Esophagus muscularis mucosa (tissue), 4 donors: Measurements from ENCODE around the gene FAM184B. TPM values are rescaled to one million over a fixed set of nuclear protein-coding genes. Genes with fewer than 3 reads are reported as not detected.
A peak's percentile ranks its signal among the peaks of the same experiment; 100 is the strongest.

Source experiments
- DNase-seq: peaks from one replicate; pipeline ENCODE4 v3.0.0-alpha.2; 2017; ENCODE audit errors: extremely low spot score
- H3K27ac ChIP-seq, 4 donors: fragments of 200-600 bp; sonication (generic); replicated peaks in 1 of 4; 1 replicate in 3 of 4; 2 replicates in 1 of 4; pipeline ENCODE4 v1.5.1; 2016 to 2019; ENCODE audit warnings: mild to moderate bottlenecking in 1 of 4
- H3K27me3 ChIP-seq, 4 donors: fragments of 200-600 bp; sonication (generic); one replicate each; pipeline versions ENCODE4 v1.5.1 to v1.6.0; 2016 to 2019
- H3K36me3 ChIP-seq, 4 donors: fragments of 200-600 bp; sonication (generic); one replicate each; pipeline ENCODE4 v1.5.1; 2016 to 2019
- H3K4me1 ChIP-seq, 4 donors: fragments of 200-600 bp; sonication (generic); one replicate each; pipeline ENCODE4 v1.5.1; 2016 to 2019
- H3K4me3 ChIP-seq, 4 donors: fragments of 200-600 bp; sonication (generic); 1 replicate in 2 of 4; 2 replicates in 2 of 4; pipeline ENCODE4 v1.5.1; 2016 to 2019; ENCODE audit warnings: mild to moderate bottlenecking in 4 of 4, moderate library complexity in 1 of 4
- H3K9me3 ChIP-seq, 4 donors: fragments of 200-600 bp; sonication (generic); 1 replicate in 3 of 4; 2 replicates in 1 of 4; pipeline ENCODE4 v1.5.1; 2016 to 2019
- EP300 ChIP-seq: sonication (generic); formaldehyde crosslinking; IDR thresholded peaks from one replicate; pipeline ENCODE4 v1.6.1; 2017; ENCODE audit warnings: antibody characterized with exemption
- POLR2A ChIP-seq: fragments of 450-650 bp; IDR thresholded peaks from one replicate; pipeline ENCODE4 v1.6.1; 2017; ENCODE audit warnings: antibody characterized with exemption, moderate library complexity, mild to moderate bottlenecking, low read depth
- POLR2AphosphoS5 ChIP-seq, 2 donors: sonication (generic); formaldehyde crosslinking; IDR thresholded peaks; one replicate each; pipeline ENCODE4 v1.6.1; 2017; ENCODE audit warnings: antibody characterized with exemption in 2 of 2
- WGBS: methylation state at CpG from one replicate; pipeline ENCODE4 v1.1.5; 2018; 5-methylcytosine and 5-hydroxymethylcytosine counted together
- intact Hi-C: fragments of 100-400 bp; cut with DNase I; formaldehyde crosslinking; loops from one replicate; pipeline ENCODE4 v1.15.1; 2023
- total RNA-seq, 4 donors: library from RNA; depleted of rRNA; stranded (reverse); fragments of >200 nt; gene quantifications; one replicate each; pipeline versions ENCODE4 v1.1.0 to v1.2.1, GENCODE V29; 2016
- TF ChIP-seq, protein P1 (sequence below), 3 experiments: fragments of 200-600 bp in 2 of 3; fragments of 450-650 bp in 1 of 3; sonication (generic) in 2 of 3; IDR thresholded peaks; one replicate each; pipeline ENCODE4 v1.5.1; 2017 to 2019; ENCODE audit warnings: antibody characterized with exemption in 3 of 3, mild to moderate bottlenecking in 2 of 3, moderate library complexity in 1 of 3

FAM184B gene
- total RNA-seq, 4 donors from 2014 or later, result not detected

DNA sequence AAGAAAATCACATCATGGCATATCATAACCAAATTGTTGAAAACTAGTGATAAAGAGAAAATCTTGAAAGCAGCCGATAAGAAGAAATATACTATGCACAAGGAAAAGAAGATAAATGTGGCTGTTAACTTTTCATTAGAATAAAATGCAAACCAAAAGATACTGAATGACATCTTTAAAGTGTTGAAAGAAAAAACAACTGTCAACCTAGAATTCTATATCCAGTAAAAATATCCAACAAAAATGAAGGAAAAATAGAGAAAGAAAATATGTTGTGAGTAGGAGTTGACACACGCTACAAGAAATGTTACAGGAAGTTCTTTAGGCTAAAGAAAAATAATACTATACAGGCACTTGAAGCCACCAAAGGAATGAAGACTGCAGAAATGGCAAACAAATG is 82.0 kb downstream of the FAM184B start:
- 82% methylated on average over 2 of the region's 2 CpGs for WGBS
- Histone ChIP-seq H3K36me3 (no peaks in the 10 kb centered on the region), H3K27me3 (no peaks in the 10 kb centered on the region), H3K4me3 (no peak overlapping the region), H3K9me3 (peaks cover 0 to 14% (median 3%) of the 10 kb centered on the region in 4 donors), H3K27ac (no peak overlapping the region), H3K4me1 (no peaks in the 10 kb centered on the region)
- DNase-seq, result no peak
- intact Hi-C loops, result no loop called here
- TF ChIP-seq, protein P1, sequence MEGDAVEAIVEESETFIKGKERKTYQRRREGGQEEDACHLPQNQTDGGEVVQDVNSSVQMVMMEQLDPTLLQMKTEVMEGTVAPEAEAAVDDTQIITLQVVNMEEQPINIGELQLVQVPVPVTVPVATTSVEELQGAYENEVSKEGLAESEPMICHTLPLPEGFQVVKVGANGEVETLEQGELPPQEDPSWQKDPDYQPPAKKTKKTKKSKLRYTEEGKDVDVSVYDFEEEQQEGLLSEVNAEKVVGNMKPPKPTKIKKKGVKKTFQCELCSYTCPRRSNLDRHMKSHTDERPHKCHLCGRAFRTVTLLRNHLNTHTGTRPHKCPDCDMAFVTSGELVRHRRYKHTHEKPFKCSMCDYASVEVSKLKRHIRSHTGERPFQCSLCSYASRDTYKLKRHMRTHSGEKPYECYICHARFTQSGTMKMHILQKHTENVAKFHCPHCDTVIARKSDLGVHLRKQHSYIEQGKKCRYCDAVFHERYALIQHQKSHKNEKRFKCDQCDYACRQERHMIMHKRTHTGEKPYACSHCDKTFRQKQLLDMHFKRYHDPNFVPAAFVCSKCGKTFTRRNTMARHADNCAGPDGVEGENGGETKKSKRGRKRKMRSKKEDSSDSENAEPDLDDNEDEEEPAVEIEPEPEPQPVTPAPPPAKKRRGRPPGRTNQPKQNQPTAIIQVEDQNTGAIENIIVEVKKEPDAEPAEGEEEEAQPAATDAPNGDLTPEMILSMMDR (IDR thresholded peaks at IDR 0.05), result no peak
- TF ChIP-seq POLR2A, result no peak
- TF ChIP-seq EP300, result no peak
- no peak for TF ChIP-seq POLR2AphosphoS5 (IDR thresholded peaks at IDR 0.05)

GRCh38 chr4:17698116-17698515 is 83.3 kb downstream of the FAM184B start:
- H3K4me1 ChIP-seq, result no peaks in the 10 kb centered on the region
- intact Hi-C loops, result no loop called here
- WGBS, result 70% methylated on average over 4 of the region's 4 CpGs
- H3K27ac ChIP-seq, result no peak overlapping the region
- peaks cover 0 to 14% (median 3%) of the 10 kb centered on the region in 4 donors for H3K9me3 ChIP-seq
- TF ChIP-seq POLR2AphosphoS5 (IDR thresholded peaks at IDR 0.05), result no peak
- TF ChIP-seq POLR2A, result no peak
- no peak for TF ChIP-seq EP300
- TF ChIP-seq, protein P1 (IDR thresholded peaks at IDR 0.05), result no peak
- no peaks in the 10 kb centered on the region for H3K36me3 ChIP-seq
- H3K27me3 ChIP-seq, result no peaks in the 10 kb centered on the region
- DNase-seq, result no peak
- H3K4me3 ChIP-seq, result no peak overlapping the region

- TF ChIP-seq EP300, result no peak
- TF ChIP-seq, protein P1 (IDR thresholded peaks at IDR 0.05), result no peak
- no peak for TF ChIP-seq POLR2AphosphoS5 (IDR thresholded peaks at IDR 0.05)
- TF ChIP-seq POLR2A, result no peak
- Histone ChIP-seq H3K9me3 (peaks cover 0 to 14% (median 3%) of the 10 kb centered on the region in 4 donors), H3K36me3 (no peaks in the 10 kb centered on the region), H3K4me3 (no peak overlapping the region), H3K27ac (no peak overlapping the region), H3K27me3 (no peaks in the 10 kb centered on the region), H3K4me1 (no peaks in the 10 kb centered on the region)
- DNase-seq, result peak; percentile 68
- 99% methylated on average over 3 of the region's 3 CpGs for WGBS
- intact Hi-C loops, result no loop called here
Observed at GRCh38 chr4:17695341-17695740, 86.1 kb downstream of the FAM184B start.

DNA sequence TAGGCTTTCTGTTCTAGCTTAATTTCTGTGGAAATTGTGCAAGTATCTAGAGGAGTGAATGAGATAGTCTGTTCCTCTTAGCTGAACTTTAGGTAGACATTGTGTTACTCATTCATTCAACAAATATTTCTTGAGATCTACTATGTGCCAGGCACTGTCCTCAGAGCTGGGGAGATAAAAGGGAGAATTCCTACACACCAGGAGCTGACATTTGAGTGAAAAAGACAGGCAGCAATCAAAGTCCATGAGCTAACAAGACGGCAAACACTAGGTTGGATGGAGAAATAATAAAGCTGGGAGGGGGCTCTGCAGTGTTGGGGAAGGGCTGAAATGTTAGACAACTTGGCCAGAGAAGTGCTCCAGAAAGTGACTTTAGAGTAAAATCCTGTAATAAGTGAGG is 86.9 kb downstream of the FAM184B start:
- H3K9me3 ChIP-seq, result peaks cover 0 to 9% (median 2%) of the 10 kb centered on the region in 4 donors
- no peaks in the 10 kb centered on the region for H3K4me1 ChIP-seq
- 65% methylated on average over 1 of the region's 1 CpG for WGBS
- H3K27ac ChIP-seq, result no peak overlapping the region
- peak; percentile 89 for DNase-seq
- no peaks in the 10 kb centered on the region for H3K27me3 ChIP-seq
- TF ChIP-seq EP300 (no peak), POLR2AphosphoS5 (IDR thresholded peaks at IDR 0.05) (no peak), POLR2A (no peak)
- TF ChIP-seq, protein P1 (IDR thresholded peaks at IDR 0.05), result no peak
- no peak overlapping the region for H3K4me3 ChIP-seq
- no peaks in the 10 kb centered on the region for H3K36me3 ChIP-seq
- intact Hi-C loops, result no loop called here

GRCh38 chr4:17690898-17691297 is 90.5 kb downstream of the FAM184B start:
- 100% methylated on average over 1 of the region's 1 CpG for WGBS
- H3K36me3 ChIP-seq, result no peaks in the 10 kb centered on the region
- H3K27ac ChIP-seq, result no peak overlapping the region
- H3K4me3 ChIP-seq, result no peak overlapping the region
- no peaks in the 10 kb centered on the region for H3K4me1 ChIP-seq
- no peak for DNase-seq
- intact Hi-C loops, result no loop called here
- TF ChIP-seq POLR2A (no peak), POLR2AphosphoS5 (IDR thresholded peaks at IDR 0.05) (no peak), EP300 (no peak)
- H3K9me3 ChIP-seq, result no peaks in the 10 kb centered on the region
- no peaks in the 10 kb centered on the region for H3K27me3 ChIP-seq
